Transverse colon (tissue), 4 donors: ENCODE measurements around the gene TTC17. TPM values are rescaled to one million over a fixed set of nuclear protein-coding genes. Genes with fewer than 3 reads are reported as not detected.

Source experiments
- DNase-seq: peaks from one replicate; pipeline ENCODE4 v3.0.0-alpha.2; 2019
- H3K27ac ChIP-seq, 4 donors: fragments of 200-600 bp; sonication (generic); 2 replicates each; pipeline ENCODE4 v1.5.1; 2016 to 2018; ENCODE audit warnings: inconsistent platforms in 4 of 4
- H3K27me3 ChIP-seq: fragments of 200-600 bp; sonication (generic); 2 replicates; pipeline ENCODE4 v1.5.1; 2017; ENCODE audit warnings: inconsistent platforms
- H3K36me3 ChIP-seq, 4 donors: fragments of 200-600 bp; sonication (generic); 2 replicates each; pipeline ENCODE4 v1.5.1; 2017 to 2019; ENCODE audit warnings: inconsistent platforms in 4 of 4
- H3K4me1 ChIP-seq, 4 donors: fragments of 200-600 bp; sonication (generic); 2 replicates each; pipeline ENCODE4 v1.5.1; 2017 to 2020; ENCODE audit warnings: inconsistent platforms in 4 of 4
- H3K4me3 ChIP-seq, 4 donors: fragments of 200-600 bp; sonication (generic); 1 replicate in 1 of 4; 2 replicates in 3 of 4; pipeline versions ENCODE4 v1.5.1 to v1.6.1; 2017 to 2019; ENCODE audit warnings: inconsistent platforms in 4 of 4
- H3K9me3 ChIP-seq, 2 donors: fragments of 200-600 bp; sonication (generic); 2 replicates each; pipeline ENCODE4 v1.5.1; 2017 to 2019; ENCODE audit warnings: inconsistent platforms in 2 of 2
- CTCF ChIP-seq, 5 experiments: fragments of 200-600 bp in 3 of 5; fragments of 450-650 bp in 2 of 5; sonication (generic) in 3 of 5; IDR thresholded peaks; 1 replicate in 2 of 5; 2 replicates in 3 of 5; pipeline ENCODE4 v1.5.1; 2016 to 2017; ENCODE audit warnings: antibody characterized with exemption in 5 of 5, inconsistent platforms in 3 of 5, mild to moderate bottlenecking in 2 of 5, moderate library complexity in 1 of 5
- EP300 ChIP-seq: sonication (generic); formaldehyde crosslinking; IDR thresholded peaks from one replicate; pipeline ENCODE4 v1.6.1; 2017; ENCODE audit warnings: antibody characterized with exemption, low read depth
- POLR2A ChIP-seq: fragments of 450-650 bp; IDR thresholded peaks from one replicate; pipeline ENCODE4 v1.6.1; 2016; ENCODE audit warnings: antibody characterized with exemption, mild to moderate bottlenecking, moderate library complexity
- POLR2AphosphoS5 ChIP-seq, 3 donors: sonication (generic); formaldehyde crosslinking; IDR thresholded peaks; one replicate each; pipeline ENCODE4 v1.6.1; 2016; ENCODE audit warnings: antibody characterized with exemption in 3 of 3
- WGBS, 2 donors: methylation state at CpG; one replicate each; pipeline ENCODE4 v1.1.5; 2018; ENCODE audit warnings: low coverage in 1 of 2; 5-methylcytosine and 5-hydroxymethylcytosine counted together
- in situ Hi-C, 4 donors: fragments of 200-750 bp; cut with MboI; loops; one replicate each; pipeline versions ENCODE4 v1.15.0 to v1.15.1; 2017; ENCODE audit warnings: low sequenced_read_pairs in 3 of 4, low pct_ligation_motif_present in 1 of 4, low pct_unique_long_range_greater_than_20kb in 1 of 4
- intact Hi-C: fragments of 100-400 bp; cut with DNase I; formaldehyde crosslinking; loops from one replicate; pipeline ENCODE4 v1.15.1; 2023; ENCODE audit warnings: low total_unique reads
- total RNA-seq, 4 donors: library from RNA; depleted of rRNA; stranded (reverse); fragments of >200 nt; gene quantifications; one replicate each; pipeline ENCODE4 v1.1.0, GENCODE V29; 2016

The TTC17 gene
- total RNA-seq, 4 donors from 2014 or later, result 78.2 to 428 (median 131) TPM

DNA sequence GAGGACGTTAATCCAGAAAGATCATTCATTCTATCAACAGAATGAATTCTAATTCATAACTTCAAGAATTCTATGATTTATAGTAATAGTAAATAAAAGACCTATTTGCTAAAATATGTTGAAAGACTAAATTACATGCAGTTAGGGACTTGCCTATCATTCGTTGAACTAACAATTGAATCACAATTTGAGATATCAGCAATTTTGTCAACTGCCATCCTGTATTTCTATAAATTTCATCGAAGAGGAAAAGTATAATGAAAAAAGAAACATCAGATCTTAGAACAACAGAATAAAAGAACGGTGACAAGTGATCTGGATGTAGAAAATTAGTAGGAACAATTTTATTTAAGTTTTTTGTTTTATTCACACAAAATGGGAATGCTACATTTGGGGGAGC lies 4.4 kb upstream of the TTC17 start:
- intact Hi-C loops, result no loop called here
- WGBS, 2 donors, result 87 to 91% methylated on average over 4 of the region's 4 CpGs
- TF ChIP-seq EP300, result no peak

DNA sequence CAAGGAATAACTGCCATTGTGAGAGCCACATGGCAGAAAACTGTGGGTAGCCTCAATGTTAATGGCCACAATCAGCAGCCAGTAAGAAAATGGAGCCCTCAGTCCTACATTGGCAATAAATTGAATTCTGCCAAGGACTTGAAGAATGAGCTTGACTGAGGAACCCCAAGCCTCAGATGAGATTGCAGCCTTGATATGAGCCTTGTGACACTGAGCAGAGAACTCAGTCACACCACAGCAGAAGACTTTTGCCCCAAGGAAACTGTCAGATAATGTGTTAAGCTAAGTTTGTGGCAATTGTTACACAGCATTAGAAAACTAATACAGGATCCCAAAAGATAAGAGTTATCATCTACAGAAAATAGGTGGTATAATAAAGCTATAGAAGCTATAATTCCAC lies 2.4 kb upstream of the TTC17 start:
- Histone ChIP-seq H3K4me1 (peaks cover 11 to 26% (median 22%) of the 10 kb centered on the region in 4 donors), H3K9me3 (no peaks in the 10 kb centered on the region), H3K27me3 (no peaks in the 10 kb centered on the region), H3K27ac (no peak overlapping the region), H3K36me3 (no peaks in the 10 kb centered on the region), H3K4me3 (no peak overlapping the region)
- no peak for DNase-seq
- in situ Hi-C loops, result no loop called here
- TF ChIP-seq EP300 (no peak), CTCF (IDR thresholded peaks at IDR 0.05) (no peak), POLR2AphosphoS5 (IDR thresholded peaks at IDR 0.05) (no peak), POLR2A (no peak)
- intact Hi-C loops, result no loop called here

More for the DNA sequence above, 4.4 kb upstream of the TTC17 start:
- no peak overlapping the region for H3K27ac ChIP-seq
- no peaks in the 10 kb centered on the region for H3K9me3 ChIP-seq
- no peak for DNase-seq
- peaks cover 0 to 9% (median 4%) of the 10 kb centered on the region in 4 donors for H3K4me1 ChIP-seq
- no peaks in the 10 kb centered on the region for H3K36me3 ChIP-seq
- in situ Hi-C loops, result no loop called here
- no peak overlapping the region for H3K4me3 ChIP-seq
- H3K27me3 ChIP-seq, result no peaks in the 10 kb centered on the region

DNA sequence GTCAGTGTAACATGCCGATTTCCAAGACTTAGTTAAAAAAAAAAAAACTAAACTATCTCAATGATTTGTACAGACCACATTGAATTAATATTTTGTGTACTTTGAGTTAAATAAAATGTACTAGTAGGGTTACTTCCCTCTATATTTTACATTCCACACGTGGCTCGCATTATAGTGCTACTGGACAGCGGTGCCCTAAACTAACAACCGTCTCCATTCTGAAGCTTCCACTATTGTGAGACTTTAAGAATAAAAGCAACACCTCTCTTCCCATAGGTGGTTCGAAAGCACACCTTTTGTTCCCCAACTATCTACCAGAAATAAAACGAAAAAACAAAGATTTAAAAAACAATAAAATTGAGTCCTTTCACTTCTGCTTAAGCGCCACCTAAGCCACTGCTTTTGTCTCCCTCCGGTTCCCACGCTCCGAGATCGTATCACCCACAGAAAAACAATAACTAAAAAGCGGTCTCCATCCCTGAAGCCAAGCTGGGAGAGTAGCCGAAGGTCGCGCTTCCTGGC lies 380 bp upstream of the TTC17 start:
- Histone ChIP-seq H3K9me3 (no peaks in the 10 kb centered on the region), H3K4me1 (peaks cover 11 to 26% (median 23%) of the 10 kb centered on the region in 4 donors), H3K27ac (peak overlapping the region; percentile 91 to 96 (median 92)), H3K36me3 (no peaks in the 10 kb centered on the region), H3K4me3 (peak overlapping the region; percentile 40 to 97 (median 84)), H3K27me3 (no peaks in the 10 kb centered on the region)
- no peak for DNase-seq
- TF ChIP-seq EP300 (no peak), POLR2A (no peak)
- in situ Hi-C loops, result no loop called here
- WGBS, 2 donors, result 8 to 10% methylated on average over 10 to 16 of the region's 16 CpGs
- intact Hi-C loops, result no loop called here

GRCh38 chr11:43359422-43359818 lies 700 bp downstream of the TTC17 start:
- TF ChIP-seq CTCF (IDR thresholded peaks at IDR 0.05), result no peak
- TF ChIP-seq POLR2AphosphoS5 (IDR thresholded peaks at IDR 0.05), result no peak
- no peak for TF ChIP-seq EP300
- TF ChIP-seq POLR2A, result no peak
- Histone ChIP-seq H3K27ac (peak overlapping the region; percentile 91 to 96 (median 92)), H3K36me3 (no peaks in the 10 kb centered on the region), H3K4me3 (peak overlapping the region; percentile 77 to 97 (median 92)), H3K27me3 (no peaks in the 10 kb centered on the region), H3K4me1 (peaks cover 11 to 26% (median 23%) of the 10 kb centered on the region in 4 donors), H3K9me3 (no peaks in the 10 kb centered on the region)
- peak; percentile 30 for DNase-seq
- in situ Hi-C loops (no loop called here), intact Hi-C loops (no loop called here)
- WGBS, 2 donors, result 0% methylated on average over 14 of the region's 14 CpGs; no CpG with 5 or more reads in 1 of the 2 donors

DNA sequence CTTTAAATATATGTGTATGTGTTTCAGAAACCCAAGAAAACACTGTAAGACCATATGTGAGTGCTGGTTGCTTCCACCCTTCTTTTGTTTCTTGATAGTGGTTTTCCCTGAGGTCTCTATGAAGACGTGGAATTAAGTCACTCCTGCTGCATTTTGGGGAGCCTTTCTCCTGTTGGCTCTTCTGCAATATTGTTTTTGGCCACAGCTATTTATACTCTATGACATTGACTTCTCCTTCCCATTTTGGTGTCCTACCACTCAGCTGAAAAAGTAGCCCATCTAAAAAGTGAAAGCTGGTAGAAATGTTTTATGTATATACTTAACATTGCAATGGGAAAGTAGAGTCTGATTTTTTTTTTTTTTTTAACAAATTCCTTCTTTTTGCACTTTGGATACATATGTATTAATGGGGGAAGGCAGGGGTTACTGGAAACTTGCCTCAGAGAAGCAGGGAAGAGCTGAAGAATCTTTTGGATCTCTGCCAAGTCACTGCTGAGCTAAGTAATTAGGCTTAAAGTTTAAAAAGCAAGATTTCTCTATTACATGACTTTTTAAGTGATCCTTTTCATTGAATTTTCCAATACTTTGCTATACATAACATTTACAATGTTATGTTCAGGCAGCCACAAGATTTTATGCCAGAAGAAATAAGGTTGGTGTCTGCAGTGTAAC lies 1.8 kb downstream of the TTC17 start:
- H3K36me3 ChIP-seq, result no peaks in the 10 kb centered on the region
- peak overlapping the region in 1 of 4 donors; percentile 97 for H3K4me3 ChIP-seq
- DNase-seq, result no peak
- TF ChIP-seq POLR2AphosphoS5 (IDR thresholded peaks at IDR 0.05) (no peak), CTCF (IDR thresholded peaks at IDR 0.05) (no peak), EP300 (no peak), POLR2A (no peak)
- no peaks in the 10 kb centered on the region for H3K27me3 ChIP-seq
- in situ Hi-C loops (no loop called here), intact Hi-C loops (no loop called here)
- WGBS, 2 donors, result 32% methylated on average over 1 of the region's 1 CpG; no CpG with 5 or more reads in 1 of the 2 donors
- peaks cover 11 to 26% (median 23%) of the 10 kb centered on the region in 4 donors for H3K4me1 ChIP-seq
- H3K27ac ChIP-seq, result peak overlapping the region in 2 of 4 donors; percentile 92 to 96
- H3K9me3 ChIP-seq, result no peaks in the 10 kb centered on the region
